Testis (tissue), 3 donors: ENCODE results near the gene PPP1R9A. TPM values are rescaled to one million over a fixed set of nuclear protein-coding genes. Genes with fewer than 3 reads are reported as not detected.

Experiments
- DNase-seq: peaks from one replicate; pipeline ENCODE4 v3.0.0-alpha.2; 2019
- H3K27ac ChIP-seq, 2 donors: fragments of 200-600 bp; sonication (generic); one replicate each; pipeline ENCODE4 v1.5.1; 2019
- H3K27me3 ChIP-seq: fragments of 200-600 bp; sonication (generic); one replicate; pipeline ENCODE4 v1.5.1; 2019
- H3K36me3 ChIP-seq: fragments of 200-600 bp; sonication (generic); one replicate; pipeline ENCODE4 v1.5.1; 2017; ENCODE audit warnings: low read depth; ENCODE audit errors: missing control alignments
- H3K4me1 ChIP-seq: fragments of 200-600 bp; sonication (generic); one replicate; pipeline ENCODE4 v1.5.1; 2019
- H3K4me3 ChIP-seq, 2 donors: fragments of 200-600 bp; sonication (generic); one replicate each; pipeline ENCODE4 v1.5.1; 2017 to 2019
- H3K9me3 ChIP-seq: fragments of 200-600 bp; sonication (generic); one replicate; pipeline ENCODE4 v1.5.1; 2017
- CTCF ChIP-seq, 3 experiments: fragments of 450-650 bp in 2 of 3; fragments of 200-600 bp in 1 of 3; sonication (generic) in 1 of 3; IDR thresholded peaks; one replicate each; pipeline ENCODE4 v1.5.1; 2016 to 2019; ENCODE audit warnings: antibody characterized with exemption in 3 of 3, mild to moderate bottlenecking in 2 of 3, moderate library complexity in 1 of 3
- POLR2A ChIP-seq: fragments of 450-650 bp; IDR thresholded peaks from one replicate; pipeline ENCODE4 v1.6.1; 2017; ENCODE audit warnings: antibody characterized with exemption, mild to moderate bottlenecking, moderate library complexity
- WGBS, 2 donors: methylation state at CpG; one replicate each; pipeline ENCODE4 v1.1.5; 2018; 5-methylcytosine and 5-hydroxymethylcytosine counted together
- intact Hi-C: fragments of 100-400 bp; cut with DNase I; formaldehyde crosslinking; loops from one replicate; pipeline ENCODE4 v1.15.1; 2023; ENCODE audit warnings: low total_unique reads
- polyA plus RNA-seq: library from polyadenylated mRNA; stranded (reverse); fragments of 350-450 nt; fragmentation: Illumina TruSeq; extraction: RNeasy Lipid Tissue Mini Kit (QIAGEN cat#74804); gene quantifications from one replicate; pipeline ENCODE4 v1.2.3, GENCODE V29; 2014; ENCODE audit warnings: low read depth, low replicate concordance; ENCODE audit not compliant: insufficient read depth
- total RNA-seq, 2 donors: library from RNA; depleted of rRNA; stranded (reverse); fragments of >200 nt; gene quantifications; one replicate each; pipeline ENCODE4 v1.2.3, GENCODE V29; 2016

Gene PPP1R9A
- total and polyA plus RNA-seq, 3 donors from 2014 or later: 16.7 to 47.8 (median 47.0) TPM

GRCh38 chr7:94980418-94981142 is 73.2 kb downstream of the PPP1R9A start:
- TF ChIP-seq CTCF (IDR thresholded peaks at IDR 0.05) (no peak), POLR2A (no peak)
- Histone ChIP-seq H3K36me3 (no peaks in the 10 kb centered on the region), H3K27ac (no peak overlapping the region), H3K9me3 (no peaks in the 10 kb centered on the region), H3K4me1 (no peaks in the 10 kb centered on the region), H3K4me3 (no peak overlapping the region), H3K27me3 (no peaks in the 10 kb centered on the region)
- intact Hi-C loops: no loop called here
- 85 to 90% methylated on average over 6 of the region's 6 CpGs for WGBS, 2 donors
- no peak for DNase-seq

GRCh38 chr7:94995921-94996320 is 88.5 kb downstream of the PPP1R9A start:
- WGBS, 2 donors: 39 to 57% methylated on average over 1 of the region's 1 CpG
- no peak for DNase-seq
- Histone ChIP-seq H3K36me3 (no peaks in the 10 kb centered on the region), H3K4me1 (no peaks in the 10 kb centered on the region), H3K4me3 (no peak overlapping the region), H3K27ac (no peak overlapping the region), H3K27me3 (no peaks in the 10 kb centered on the region), H3K9me3 (no peaks in the 10 kb centered on the region)
- no peak for TF ChIP-seq CTCF (IDR thresholded peaks at IDR 0.05)
- TF ChIP-seq POLR2A: no peak
- intact Hi-C loops: no loop called here

- TF ChIP-seq CTCF (IDR thresholded peaks at IDR 0.05) (no peak), POLR2A (no peak)
- no peaks in the 10 kb centered on the region for H3K9me3 ChIP-seq
- no peak for DNase-seq
- no peaks in the 10 kb centered on the region for H3K4me1 ChIP-seq
- no peak overlapping the region for H3K4me3 ChIP-seq
- no peaks in the 10 kb centered on the region for H3K27me3 ChIP-seq
- intact Hi-C loops: no loop called here
- H3K36me3 ChIP-seq: no peaks in the 10 kb centered on the region
- H3K27ac ChIP-seq: no peak overlapping the region
These were observed 89.0 kb downstream of the PPP1R9A start for GRCh38 chr7:94996369-94996768.

- no peak for DNase-seq
- 65 to 72% methylated on average over 2 of the region's 2 CpGs for WGBS, 2 donors
These were observed 90.2 kb downstream of the PPP1R9A start for GRCh38 chr7:94997547-94997946.

More at GRCh38 chr7:94997547-94997946, 90.2 kb downstream of the PPP1R9A start:
- H3K9me3 ChIP-seq: no peaks in the 10 kb centered on the region
- no peaks in the 10 kb centered on the region for H3K36me3 ChIP-seq
- H3K4me1 ChIP-seq: no peaks in the 10 kb centered on the region
- intact Hi-C loops: no loop called here
- TF ChIP-seq CTCF (IDR thresholded peaks at IDR 0.05) (no peak), POLR2A (no peak)
- no peak overlapping the region for H3K27ac ChIP-seq
- no peak overlapping the region for H3K4me3 ChIP-seq
- H3K27me3 ChIP-seq: no peaks in the 10 kb centered on the region
